Lung (tissue), 12 donors: Measurements from ENCODE around the gene TEX54. TPM values are rescaled to one million over a fixed set of nuclear protein-coding genes. Genes with fewer than 3 reads are reported as not detected.

ENCODE experiments used
- ATAC-seq: fragments of 200-7000 bp; cut with Tn5 transposase; one replicate; pipeline ENCODE4 v1.9.1; 2020; ENCODE audit warnings: moderate number of reproducible peaks; ENCODE audit not compliant: insufficient read depth, low FRiP score
- DNase-seq, 3 donors: peaks; one replicate each; pipeline ENCODE4 v3.0.0-alpha.2; 2013 to 2017
- H3K27ac ChIP-seq, 2 donors: one replicate each; pipeline ENCODE4 v1.5.1; 2013; ENCODE audit warnings: mild to moderate bottlenecking in 2 of 2, moderate library complexity in 2 of 2, control low read depth in 1 of 2, inconsistent platforms in 1 of 2, low read depth in 1 of 2, low read length in 1 of 2
- H3K27me3 ChIP-seq, 3 donors: one replicate each; pipeline ENCODE4 v1.5.1; 2013; ENCODE audit warnings: low read length in 2 of 3; ENCODE audit not compliant: control insufficient read depth in 3 of 3, insufficient read depth in 3 of 3
- H3K36me3 ChIP-seq, 4 donors: one replicate each; pipeline ENCODE4 v1.5.1; 2013; ENCODE audit warnings: low read length in 4 of 4, mild to moderate bottlenecking in 1 of 4, moderate library complexity in 1 of 4; ENCODE audit not compliant: control insufficient read depth in 4 of 4, insufficient read depth in 4 of 4
- H3K4me1 ChIP-seq, 5 donors: one replicate each; pipeline ENCODE4 v1.5.1; 2013; ENCODE audit warnings: low read length in 5 of 5, mild to moderate bottlenecking in 2 of 5, moderate library complexity in 1 of 5; ENCODE audit not compliant: control insufficient read depth in 5 of 5, insufficient read depth in 5 of 5
- H3K4me3 ChIP-seq: one replicate; pipeline ENCODE4 v1.5.1; 2013; ENCODE audit warnings: mild to moderate bottlenecking, control low read depth, moderate library complexity
- H3K9ac ChIP-seq, 2 donors: one replicate each; pipeline ENCODE4 v1.5.1; 2013; ENCODE audit warnings: low read length in 2 of 2, control low read depth in 1 of 2; ENCODE audit not compliant: insufficient read depth in 1 of 2
- H3K9me3 ChIP-seq, 4 donors: one replicate each; pipeline ENCODE4 v1.5.1; 2013; ENCODE audit warnings: low read length in 3 of 4, mild to moderate bottlenecking in 1 of 4, moderate library complexity in 1 of 4; ENCODE audit not compliant: control insufficient read depth in 4 of 4, insufficient read depth in 3 of 4
- CTCF ChIP-seq: IDR thresholded peaks from 2 replicates; pipeline ENCODE4 v1.5.1; 2012; ENCODE audit warnings: mild to moderate bottlenecking; ENCODE audit errors: control extremely low read depth, extremely low read depth
- WGBS, 2 donors: extraction: QIAGEN DNeasy Blood & Tissue Kit; methylation state at CpG; one replicate each; pipeline ENCODE4 v1.1.7; 2013; 5-methylcytosine and 5-hydroxymethylcytosine counted together
- polyA plus RNA-seq, 2 donors: library from polyadenylated mRNA; stranded (reverse); fragments of 200-250 nt; gene quantifications; one replicate each; pipeline ENCODE4 v1.2.1, GENCODE V29; 2013
- total RNA-seq, 2 donors: library from RNA; depleted of rRNA in 1 of 2; stranded (reverse); fragments of >200 nt in 1 of 2; gene quantifications; one replicate each; pipeline ENCODE4 v1.2.1, GENCODE V29; 2014 to 2021
- donor health status: control.
- donor health status: control.
- donor health status: Bipolar disorder and iron deficiency.
- donor health status: healthy.
- donor health status: DM: yes; HTN: yes; CAD: no.

Gene TEX54
- total and polyA plus RNA-seq, 4 donors: not detected

- Histone ChIP-seq H3K9me3 (no peaks in the 10 kb centered on the region), H3K36me3 (peaks cover 0 to 5% (median 0%) of the 10 kb centered on the region in 4 donors), H3K4me1 (peaks cover 4 to 13% (median 8%) of the 10 kb centered on the region in 5 donors), H3K27ac (no peak overlapping the region), H3K9ac (no peak overlapping the region), H3K4me3 (no peak overlapping the region), H3K27me3 (no peaks in the 10 kb centered on the region)
- WGBS, 2 donors: 86 to 96% methylated on average over 6 of the region's 6 CpGs
- DNase-seq (no peak), ATAC-seq (no peak)
- no peak for TF ChIP-seq CTCF
Measured at GRCh38 chr11:62876712-62877111, 44.1 kb upstream of the TEX54 start.

- Histone ChIP-seq H3K27ac (no peak overlapping the region), H3K4me1 (peaks cover 4 to 13% (median 8%) of the 10 kb centered on the region in 5 donors), H3K9me3 (no peaks in the 10 kb centered on the region), H3K9ac (no peak overlapping the region), H3K27me3 (no peaks in the 10 kb centered on the region), H3K36me3 (peaks cover 0 to 1% (median 0%) of the 10 kb centered on the region in 4 donors), H3K4me3 (no peak overlapping the region)
- TF ChIP-seq CTCF: no peak
- 87 to 94% methylated on average over 7 of the region's 7 CpGs for WGBS, 2 donors
- ATAC-seq (no peak), DNase-seq (no peak)
Measured at GRCh38 chr11:62875698-62876478, 43.2 kb upstream of the TEX54 start.

GRCh38 chr11:62874851-62875250 lies 42.2 kb upstream of the TEX54 start:
- Histone ChIP-seq H3K36me3 (no peaks in the 10 kb centered on the region), H3K27me3 (no peaks in the 10 kb centered on the region), H3K9ac (no peak overlapping the region), H3K4me1 (peaks cover 4 to 7% (median 6%) of the 10 kb centered on the region in 5 donors), H3K4me3 (no peak overlapping the region), H3K9me3 (no peaks in the 10 kb centered on the region), H3K27ac (no peak overlapping the region)
- 95 to 96% methylated on average over 7 of the region's 7 CpGs for WGBS, 2 donors
- ATAC-seq (no peak), DNase-seq (no peak)
- no peak for TF ChIP-seq CTCF
